MM.1S (cell line): Measurements from ENCODE around the gene LARGE2.

Experiments used
- EZH2 ChIP-seq: fragments of 300-600 bp; sonication (generic); optimal IDR thresholded peaks from 2 replicates; pipeline ENCODE3; 2017; ENCODE audit warnings: low read depth, mild to moderate bottlenecking, antibody characterized with exemption, low read length, mixed read lengths
- TF ChIP-seq, protein P1 (sequence below): fragments of 300-600 bp; sonication (generic); IDR thresholded peaks from 2 replicates; pipeline ENCODE4 v1.5.1; 2016; ENCODE audit warnings: antibody characterized with exemption, low read length, mixed read lengths

- TF ChIP-seq, protein P1, sequence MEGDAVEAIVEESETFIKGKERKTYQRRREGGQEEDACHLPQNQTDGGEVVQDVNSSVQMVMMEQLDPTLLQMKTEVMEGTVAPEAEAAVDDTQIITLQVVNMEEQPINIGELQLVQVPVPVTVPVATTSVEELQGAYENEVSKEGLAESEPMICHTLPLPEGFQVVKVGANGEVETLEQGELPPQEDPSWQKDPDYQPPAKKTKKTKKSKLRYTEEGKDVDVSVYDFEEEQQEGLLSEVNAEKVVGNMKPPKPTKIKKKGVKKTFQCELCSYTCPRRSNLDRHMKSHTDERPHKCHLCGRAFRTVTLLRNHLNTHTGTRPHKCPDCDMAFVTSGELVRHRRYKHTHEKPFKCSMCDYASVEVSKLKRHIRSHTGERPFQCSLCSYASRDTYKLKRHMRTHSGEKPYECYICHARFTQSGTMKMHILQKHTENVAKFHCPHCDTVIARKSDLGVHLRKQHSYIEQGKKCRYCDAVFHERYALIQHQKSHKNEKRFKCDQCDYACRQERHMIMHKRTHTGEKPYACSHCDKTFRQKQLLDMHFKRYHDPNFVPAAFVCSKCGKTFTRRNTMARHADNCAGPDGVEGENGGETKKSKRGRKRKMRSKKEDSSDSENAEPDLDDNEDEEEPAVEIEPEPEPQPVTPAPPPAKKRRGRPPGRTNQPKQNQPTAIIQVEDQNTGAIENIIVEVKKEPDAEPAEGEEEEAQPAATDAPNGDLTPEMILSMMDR = no peak
- no peak for TF ChIP-seq EZH2
Measured at GRCh38 chr11:45902452-45903380, 19.7 kb upstream of the LARGE2 start.
